H1 (cell line): ENCODE results near the gene SCN8A. TPM values are rescaled to one million over a fixed set of nuclear protein-coding genes. Genes with fewer than 3 reads are reported as not detected.

Source experiments
- CTCF ChIA-PET: fragments of 300-600 bp; sonication (Branson Sonifier 250); formaldehyde crosslinking; loops from one replicate; lab custom pipeline; 2021; ENCODE audit not compliant: partially characterized antibody; lab: Charles Lee
- POLR2A ChIA-PET: fragments of 300-600 bp; sonication (Branson Sonifier 250); formaldehyde crosslinking; loops from one replicate; lab custom pipeline; 2021; ENCODE audit warnings: inconsistent platforms; ENCODE audit not compliant: partially characterized antibody; lab: Charles Lee
- DNase-seq, 2 experiments: peaks; one replicate each; pipeline versions ENCODE4 v3.0.0 to v3.0.0-alpha.2; 2010 to 2022; ENCODE audit warnings: low spot score in 2 of 2, low read depth in 1 of 2, mixed read lengths in 1 of 2
- FAIRE-seq: peaks from 2 replicates; lab custom pipeline; 2011; peaks lifted over from hg19 to GRCh38; lab: Jason Lieb, UNC
- H2AFZ ChIP-seq: 2 replicates; pipeline ENCODE4 v1.8.1; 2012; ENCODE audit warnings: low read length, inconsistent platforms
- H2AK5ac ChIP-seq: 2 replicates; pipeline ENCODE4 v1.6.1; 2013; ENCODE audit warnings: low read depth, low read length
- H2BK120ac ChIP-seq: replicated peaks from 2 replicates; pipeline ENCODE3; 2013; ENCODE audit warnings: low read depth, low read length, inconsistent platforms
- H2BK12ac ChIP-seq: 2 replicates; pipeline ENCODE4 v1.6.1; 2013; ENCODE audit warnings: low read depth, low read length
- H2BK15ac ChIP-seq: 2 replicates; pipeline ENCODE4 v1.6.1; 2013; ENCODE audit warnings: low read length
- H2BK20ac ChIP-seq: 2 replicates; pipeline ENCODE4 v1.6.1; 2013; ENCODE audit warnings: low read length
- H2BK5ac ChIP-seq: 2 replicates; pipeline ENCODE4 v1.6.1; 2013; ENCODE audit warnings: low read depth, low read length
- H3K14ac ChIP-seq: 2 replicates; pipeline ENCODE4 v1.6.1; 2013; ENCODE audit warnings: inconsistent platforms; ENCODE audit not compliant: insufficient read length
- H3K18ac ChIP-seq: 2 replicates; pipeline ENCODE4 v1.6.1; 2013; ENCODE audit warnings: low read length; ENCODE audit errors: extremely low read depth
- H3K23ac ChIP-seq: 2 replicates; pipeline ENCODE4 v1.6.1; 2013; ENCODE audit warnings: inconsistent platforms; ENCODE audit not compliant: insufficient read length
- H3K23me2 ChIP-seq: 2 replicates; pipeline ENCODE4 v1.6.1; 2013; ENCODE audit warnings: low read depth, low read length
- H3K27ac ChIP-seq: 2 replicates; pipeline ENCODE4 v1.6.1; 2011; ENCODE audit warnings: low read depth, low read length, inconsistent platforms
- H3K27me3 ChIP-seq, 4 experiments: replicated peaks in 1 of 4; 1 replicate in 1 of 4; 2 replicates in 3 of 4; pipeline versions ENCODE4 v1.6.1 to v1.8.1; 2011 to 2013; ENCODE audit warnings: low read length in 3 of 4, mild to moderate bottlenecking in 3 of 4, inconsistent platforms in 2 of 4, mixed read lengths in 2 of 4, moderate library complexity in 1 of 4; ENCODE audit not compliant: control insufficient read depth in 3 of 4, insufficient read depth in 3 of 4; ENCODE audit errors: extremely low read depth in 1 of 4
- H3K36me3 ChIP-seq, 4 experiments: 2 replicates each; pipeline versions ENCODE4 v1.6.1 to v1.8.1; 2011 to 2013; ENCODE audit warnings: mild to moderate bottlenecking in 4 of 4, low read length in 3 of 4, moderate library complexity in 2 of 4, control low read depth in 1 of 4, inconsistent platforms in 1 of 4; ENCODE audit not compliant: insufficient read depth in 4 of 4, control insufficient read depth in 2 of 4
- H3K4ac ChIP-seq: replicated peaks from 2 replicates; pipeline ENCODE3; 2013; ENCODE audit warnings: low read length, low read depth, mixed read lengths, inconsistent platforms; ENCODE audit not compliant: insufficient read length
- H3K4me1 ChIP-seq, 4 experiments: replicated peaks in 1 of 4; 1 replicate in 1 of 4; 2 replicates in 3 of 4; pipeline versions ENCODE4 v1.6.1 to v1.8.1; 2011 to 2013; ENCODE audit warnings: low read length in 3 of 4, inconsistent platforms in 2 of 4, mixed read lengths in 1 of 4; ENCODE audit not compliant: insufficient read depth in 4 of 4, control insufficient read depth in 3 of 4
- H3K4me2 ChIP-seq, 2 experiments: 2 replicates each; pipeline versions ENCODE4 v1.6.1 to v1.8.1; 2011 to 2013; ENCODE audit warnings: low read depth in 2 of 2, low read length in 2 of 2, control low read depth in 1 of 2, inconsistent platforms in 1 of 2, mild to moderate bottlenecking in 1 of 2; ENCODE audit not compliant: insufficient read depth in 1 of 2
- H3K4me3 ChIP-seq, 4 experiments: fragments of 200-600, 300-600 bp in 1 of 4; sonication (generic), shearing (Covaris generic), sonication (Bioruptor Twin) in 1 of 4; 2 replicates each; pipeline versions ENCODE4 v1.5.1 to v1.8.1; 2011 to 2016; ENCODE audit warnings: low read length in 4 of 4, low read depth in 3 of 4, control low read depth in 2 of 4, inconsistent platforms in 2 of 4, mild to moderate bottlenecking in 2 of 4, mixed read lengths in 1 of 4, moderate library complexity in 1 of 4; ENCODE audit not compliant: insufficient read depth in 2 of 4; ENCODE audit errors: extremely low read depth in 1 of 4
- H3K56ac ChIP-seq: replicated peaks from 2 replicates; pipeline ENCODE3; 2013; ENCODE audit warnings: low read depth, mild to moderate bottlenecking, mixed read lengths, low read length, inconsistent platforms; ENCODE audit not compliant: insufficient read length
- H3K79me1 ChIP-seq: 2 replicates; pipeline ENCODE4 v1.6.1; 2013; ENCODE audit warnings: low read depth, low read length, control low read depth
- H3K79me2 ChIP-seq, 2 experiments: 2 replicates each; pipeline versions ENCODE4 v1.6.1 to v1.8.1; 2012 to 2013; ENCODE audit warnings: low read length in 2 of 2, mild to moderate bottlenecking in 2 of 2, inconsistent platforms in 1 of 2; ENCODE audit not compliant: insufficient read depth in 2 of 2, control insufficient read depth in 1 of 2
- H3K9ac ChIP-seq, 4 experiments: replicated peaks in 1 of 4; 1 replicate in 1 of 4; 2 replicates in 3 of 4; pipeline versions ENCODE4 v1.6.1 to v1.8.1; 2011 to 2013; ENCODE audit warnings: low read depth in 3 of 4, low read length in 3 of 4, control low read depth in 2 of 4, mild to moderate bottlenecking in 2 of 4, moderate library complexity in 2 of 4, inconsistent platforms in 1 of 4; ENCODE audit errors: extremely low read depth in 1 of 4
- H3K9me3 ChIP-seq, 2 experiments: 2 replicates each; pipeline versions ENCODE4 v1.6.1 to v1.8.1; 2012 to 2013; ENCODE audit warnings: mild to moderate bottlenecking in 2 of 2, moderate library complexity in 2 of 2, control low read depth in 1 of 2, inconsistent platforms in 1 of 2, low read depth in 1 of 2, low read length in 1 of 2, mixed read lengths in 1 of 2; ENCODE audit not compliant: insufficient read depth in 2 of 2
- H4K20me1 ChIP-seq, 2 experiments: replicated peaks in 1 of 2; 2 replicates each; pipeline versions ENCODE3 to v1.8.1; 2011 to 2013; ENCODE audit warnings: inconsistent platforms in 2 of 2, low read length in 2 of 2, mild to moderate bottlenecking in 1 of 2; ENCODE audit not compliant: insufficient read depth in 2 of 2, control insufficient read depth in 1 of 2
- H4K5ac ChIP-seq: 2 replicates; pipeline ENCODE4 v1.6.1; 2013; ENCODE audit warnings: low read length, low read depth, mixed read lengths, inconsistent platforms; ENCODE audit not compliant: insufficient read length
- H4K8ac ChIP-seq: 2 replicates; pipeline ENCODE4 v1.8.0; 2013; ENCODE audit warnings: mild to moderate bottlenecking, moderate library complexity, low read length, inconsistent platforms; ENCODE audit not compliant: insufficient read depth; ENCODE audit errors: extremely low read depth
- H4K91ac ChIP-seq: replicated peaks from 2 replicates; pipeline ENCODE3; 2013; ENCODE audit warnings: low read length, mixed read lengths, inconsistent platforms; ENCODE audit not compliant: insufficient read length
- CBX5 ChIP-seq: fragments of 300-800, 300-1000 bp; sonication (generic); IDR thresholded peaks from 2 replicates; pipeline ENCODE4 v1.7.1; 2016; ENCODE audit warnings: antibody characterized with exemption, low read length, low read depth
- CEBPB ChIP-seq: IDR thresholded peaks from 2 replicates; pipeline ENCODE4 v1.6.1; 2012; ENCODE audit warnings: low read depth, low read length
- EGR1 ChIP-seq: IDR thresholded peaks from 2 replicates; pipeline ENCODE4 v1.6.1; 2011; ENCODE audit warnings: low read depth, low read length, borderline replicate concordance
- EP300 ChIP-seq, 2 experiments: IDR thresholded peaks; 1 replicate in 1 of 2; 2 replicates in 1 of 2; pipeline ENCODE4 v1.6.1; 2011 to 2012; ENCODE audit warnings: low read depth in 2 of 2, low read length in 2 of 2, mild to moderate bottlenecking in 2 of 2, borderline replicate concordance in 1 of 2, inconsistent platforms in 1 of 2, moderate library complexity in 1 of 2
- JUN ChIP-seq: IDR thresholded peaks from 2 replicates; pipeline ENCODE4 v1.6.1; 2011; ENCODE audit warnings: low read depth, mild to moderate bottlenecking, improper control_type of control experiment, low read length
- KDM5A ChIP-seq: fragments of 200-600 bp; IDR thresholded peaks from 2 replicates; pipeline ENCODE4 v1.7.1; 2012; ENCODE audit warnings: mild to moderate bottlenecking, low read length, inconsistent platforms, mixed read lengths
- NANOG ChIP-seq: IDR thresholded peaks from 2 replicates; pipeline ENCODE4 v1.6.1; 2011; ENCODE audit warnings: low read length, low read depth, mild to moderate bottlenecking, inconsistent platforms; ENCODE audit not compliant: insufficient read depth, poor library complexity, severe bottlenecking
- NRF1 ChIP-seq: IDR thresholded peaks from 2 replicates; pipeline ENCODE4 v1.6.1; 2011; ENCODE audit warnings: mild to moderate bottlenecking, low read depth, low read length, improper control_type of control experiment
- RNF2 ChIP-seq: fragments of 200-900, 300-1000 bp; sonication (generic); IDR thresholded peaks from 2 replicates; pipeline ENCODE4 v1.7.1; 2016; ENCODE audit warnings: borderline replicate concordance, low read depth, mild to moderate bottlenecking, antibody characterized with exemption, low read length; ENCODE audit not compliant: poor library complexity, severe bottlenecking; ENCODE audit errors: missing control alignments
- SIX5 ChIP-seq: IDR thresholded peaks from 2 replicates; pipeline ENCODE4 v1.6.1; 2011; ENCODE audit warnings: mild to moderate bottlenecking, low read depth, low read length
- WGBS, 2 experiments: shearing (Covaris generic) in 1 of 2; methylation state at CpG; one replicate each; pipeline versions ENCODE4 v1.1.6 to v1.1.7; 2013 to 2015; ENCODE audit warnings: low lambda C conversion rate in 2 of 2, mixed read lengths in 2 of 2, inconsistent platforms in 1 of 2, low coverage in 1 of 2, missing lambda C conversion rate in 1 of 2; ENCODE audit not compliant: insufficient replicate concordance in 2 of 2, insufficient coverage in 1 of 2, insufficient read length in 1 of 2; ENCODE audit errors: extremely low coverage in 1 of 2, missing lambda C conversion rate in 1 of 2; 5-methylcytosine and 5-hydroxymethylcytosine counted together
- polyA plus RNA-seq, 7 experiments: library from polyadenylated mRNA; depleted of rRNA in 3 of 7; stranded (reverse) in 5 of 7; unstranded in 2 of 7; fragments of >200 nt in 5 of 7; fragments of 200-250 nt in 2 of 7; gene quantifications; 1 replicate in 5 of 7; 2 replicates in 1 of 7; 4 replicates in 1 of 7; pipeline versions ENCODE4 v1.2.1 to v1.2.3, GENCODE V29; 2011 to 2013; ENCODE audit warnings: missing spikeins in 2 of 7, mixed read lengths in 2 of 7
- total RNA-seq: library from RNA; stranded (reverse); fragmentation: NEBNext Ultra II Directional; extraction: Animal tissue kit (Norgen Biotek cat#: 25700); gene quantifications from 2 replicates; pipeline ENCODE4 v1.2.1, GENCODE V29; 2021

SCN8A gene
- total and polyA plus RNA-seq, 2 of the 8 experiments (the other 6 are each of a cell fraction or from before 2014, with no cell fraction given) = 6.3 to 10.7 TPM

DNA sequence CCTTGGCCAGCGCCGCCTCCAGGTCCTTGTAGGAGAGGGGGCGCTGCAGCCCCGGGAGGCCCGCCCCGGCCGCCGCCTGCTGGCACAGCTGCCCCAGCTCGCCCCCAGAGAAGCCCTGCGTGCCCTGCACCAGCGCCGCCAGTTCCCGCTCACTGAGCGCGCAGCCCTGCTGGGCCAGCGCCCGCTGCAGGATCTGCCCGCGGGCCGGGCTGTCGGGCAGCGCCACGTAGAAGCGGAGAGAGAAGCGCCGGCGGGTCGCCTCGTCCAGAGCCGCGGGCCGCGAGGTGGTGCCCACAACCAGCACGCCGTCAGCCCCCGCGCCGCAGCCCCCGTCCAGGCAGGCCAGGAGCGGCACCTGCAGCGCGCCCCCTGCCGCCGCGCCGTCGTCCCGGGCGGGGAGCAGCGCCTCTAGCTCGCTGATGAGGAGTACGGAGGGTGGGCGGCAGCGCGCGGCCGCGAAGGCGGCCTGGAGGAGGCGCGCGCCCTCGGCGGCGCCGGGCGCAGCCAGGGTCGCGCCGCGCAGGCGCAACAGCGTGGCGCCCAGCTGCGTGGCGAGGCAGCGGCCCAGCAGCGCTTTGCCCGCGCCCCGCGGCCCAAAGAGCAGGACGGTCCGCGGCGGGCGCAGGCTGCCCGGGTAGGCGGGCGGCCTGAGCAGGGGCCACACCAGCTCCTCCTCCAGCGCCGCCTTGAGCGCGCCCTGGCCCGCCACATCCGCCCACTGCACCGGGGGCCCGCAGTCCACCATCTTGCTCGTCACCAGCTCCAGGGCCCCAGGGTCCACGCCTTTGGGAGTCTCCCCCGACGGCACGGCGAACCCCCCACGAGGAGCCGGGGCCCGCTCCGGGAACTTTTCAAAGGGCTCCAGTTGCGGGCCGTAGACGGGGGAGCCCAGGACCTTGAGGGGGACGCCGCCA is 229.8 kb downstream of the SCN8A start:
- Histone ChIP-seq H3K4me3 (peak overlapping the region; percentile 63 to 80 (median 76)), H3K4me2 (peak overlapping the region; percentile 73 to 93), H4K91ac (no peak overlapping the region), H3K56ac (peak overlapping the region; percentile 20), H2BK15ac (no peak overlapping the region), H2AK5ac (no peak overlapping the region), H3K4ac (no peak overlapping the region), H2BK120ac (no peak overlapping the region), H3K23ac (no peak overlapping the region), H2BK20ac (no peak overlapping the region), H3K27me3 (peaks cover 0 to 27% (median 23%) of the 10 kb centered on the region in 4 experiments; a peak in 5 of 7 replicates), H3K18ac (peak overlapping the region; percentile 83), H3K36me3 (no peaks in the 10 kb centered on the region; a peak in 1 of 8 replicates), H4K20me1 (peaks cover 0 to 11% of the 10 kb centered on the region in 2 experiments), H3K23me2 (peaks cover 10% of the 10 kb centered on the region; the same call in 1 of the 2 replicates), H3K4me1 (peaks cover 0 to 11% (median 8%) of the 10 kb centered on the region in 4 experiments; a peak in 6 of 7 replicates), H3K79me1 (no peaks in the 10 kb centered on the region; the same call in 1 of the 2 replicates), H3K9ac (peak overlapping the region; percentile 38 to 76 (median 70); a peak in 6 of 7 replicates), H4K5ac (peak overlapping the region; percentile 62), H2AFZ (peak overlapping the region; percentile 31; the same call in 1 of the 2 replicates), H2BK5ac (peak overlapping the region; percentile 52; the same call in 1 of the 2 replicates), H2BK12ac (no peak overlapping the region), H3K79me2 (no peaks in the 10 kb centered on the region), H4K8ac (peak overlapping the region; percentile 90), H3K27ac (peak overlapping the region; percentile 70; the same call in 1 of the 2 replicates), H3K14ac (no peak overlapping the region), H3K9me3 (no peaks in the 10 kb centered on the region)
- POLR2A ChIA-PET = interaction anchor here (0.8 to 2.9 kb wide), 13 partner anchors 9 to 228 kb away, joined by 3 to 12 read pairs (median 4); no protein-coding TSS in a partner anchor
- FAIRE-seq (no peak), DNase-seq (peak in 1 of 2 experiments; percentile 86)
- CTCF ChIA-PET = interaction anchor here (0.7 to 9.0 kb wide), 12 partner anchors 10 to 60 kb away, joined by 3 to 139 read pairs (median 4); no protein-coding TSS in a partner anchor
- WGBS, 2 experiments = 2% methylated on average over 77 of the region's 113 CpGs; no CpG with 5 or more reads in 1 of the 2 experiments
- TF ChIP-seq JUN (no peak), KDM5A (no peak), SIX5 (no peak), NANOG (no peak), CBX5 (no peak), EGR1 (no peak; the same call in 1 of the 2 replicates), NRF1 (peak; percentile 62), CEBPB (no peak), RNF2 (no peak), EP300 (IDR thresholded peaks at IDR 0.05; ENCODE audit: borderline replicate concordance in 1 of 2, low read depth in 2 of 2, low read length in 2 of 2) (no peak)
